Midbrain (tissue), 1 donor: ENCODE data around the gene PLEKHA8.
A peak's percentile ranks its signal among the peaks of the same experiment; 100 is the strongest.

Experiments
- DNase-seq: peaks from one replicate; lab custom pipeline; 2025; lab: John Stamatoyannopoulos, UW

Gene PLEKHA8

DNA sequence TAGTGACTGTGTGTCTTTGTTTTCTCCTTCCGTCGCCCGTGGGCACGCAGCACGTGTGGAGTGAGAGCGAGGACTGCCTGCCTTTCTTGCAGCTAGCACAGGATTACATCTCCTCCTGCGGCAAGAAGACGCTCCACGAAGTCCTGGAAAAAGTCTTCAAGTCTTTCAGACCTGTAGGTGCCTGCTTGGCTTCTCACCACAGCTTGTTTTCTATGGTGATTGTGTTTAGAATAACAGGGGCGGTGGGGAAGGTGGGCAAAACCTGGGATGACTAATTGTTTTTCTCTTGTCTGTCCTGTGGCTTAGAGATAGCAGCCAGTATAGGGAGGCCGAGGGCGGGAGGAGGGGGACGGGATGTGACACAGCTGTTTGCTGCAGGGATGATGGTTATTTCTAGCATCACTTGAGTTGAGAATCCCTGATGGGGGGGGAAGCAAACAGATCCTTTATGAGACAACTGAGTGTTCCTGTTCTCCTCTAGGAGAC, 118.0 kb downstream of the PLEKHA8 start:
- peak; percentile 15 for DNase-seq

DNA sequence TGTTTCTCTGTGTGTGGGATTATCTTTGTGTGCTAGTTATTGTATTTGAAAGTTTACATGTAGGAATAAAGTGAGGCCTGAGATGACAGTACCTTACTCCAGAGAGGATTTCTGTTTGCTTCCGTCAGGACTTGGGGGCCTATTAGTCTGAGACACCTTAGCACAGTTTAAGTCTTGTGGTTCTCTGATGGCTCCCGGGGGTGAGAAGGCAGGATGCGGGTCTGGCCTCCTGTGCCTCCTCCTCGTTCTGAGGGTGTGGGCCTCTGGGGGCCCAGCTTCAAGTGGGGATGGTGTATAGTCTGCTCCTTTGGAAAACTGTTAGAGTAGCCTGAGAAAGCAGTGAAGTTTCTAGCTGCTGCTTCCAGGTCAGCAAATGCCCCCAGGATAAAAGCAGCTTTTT, 119.0 kb downstream of the PLEKHA8 start:
- no peak for DNase-seq

DNA sequence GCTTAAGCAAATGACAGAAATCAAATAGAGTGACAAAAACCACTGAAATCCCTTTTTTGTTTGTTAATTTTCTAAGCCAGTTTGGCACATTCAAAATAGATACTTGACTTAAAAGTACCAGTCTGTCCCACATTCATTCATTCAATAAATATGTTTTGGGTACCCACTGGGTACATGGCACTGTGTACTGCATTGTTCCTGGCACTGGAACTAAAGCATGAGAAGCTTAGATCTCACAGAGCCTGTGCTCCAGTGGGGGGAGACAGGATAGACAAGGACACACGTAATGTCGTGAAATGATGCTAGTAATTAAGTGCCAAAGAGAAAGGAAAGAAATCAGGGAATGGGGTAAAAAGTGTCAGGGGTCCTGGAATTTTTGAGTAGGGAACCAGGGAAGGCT, 119.6 kb downstream of the PLEKHA8 start:
- peak; percentile 71 for DNase-seq

DNA sequence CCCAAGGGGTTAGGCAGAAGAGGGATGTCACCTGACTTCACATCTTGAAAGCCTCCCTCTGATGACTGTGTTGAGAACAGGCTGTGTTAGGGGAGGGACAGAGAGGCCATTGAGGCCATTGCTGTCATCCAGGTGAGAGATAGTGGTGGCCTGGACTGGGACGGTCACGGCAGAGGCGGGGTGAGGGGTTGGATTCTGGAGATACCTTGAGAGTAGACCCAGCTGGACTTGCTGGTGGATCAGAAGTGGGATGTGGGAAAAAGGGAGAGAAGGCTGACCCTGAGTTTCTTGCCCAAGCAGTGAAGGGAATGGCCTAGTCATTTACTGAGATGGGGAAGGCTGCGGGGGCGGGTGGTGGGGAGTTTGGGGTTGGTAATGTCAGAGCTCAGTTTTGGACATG, 120.2 kb downstream of the PLEKHA8 start:
- DNase-seq, result no peak

DNA sequence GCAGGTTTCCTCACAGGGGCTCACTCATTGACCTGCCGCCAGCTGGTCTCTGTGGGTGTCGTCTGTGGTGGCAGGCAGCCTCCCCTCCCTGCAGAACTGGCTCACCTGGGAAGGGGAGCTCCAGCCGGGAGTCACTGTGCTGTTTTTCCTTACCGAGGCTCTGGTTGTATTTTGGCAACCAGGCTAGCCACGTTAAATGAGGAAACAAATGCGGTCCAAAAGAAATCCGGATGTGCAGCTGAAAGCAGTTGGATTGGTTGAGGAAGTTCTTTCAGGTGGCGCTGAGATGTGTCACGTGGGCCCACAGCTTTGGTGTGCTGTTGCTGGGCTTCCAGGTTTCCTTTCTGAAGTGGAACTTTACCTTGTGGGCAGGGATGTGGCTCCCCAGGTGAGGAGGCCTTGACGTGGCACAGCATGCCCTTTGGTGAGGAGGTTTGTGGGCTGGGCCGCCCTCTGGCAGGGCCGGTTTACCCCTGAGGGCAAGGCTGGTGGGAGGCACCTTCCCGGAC, 120.8 kb downstream of the PLEKHA8 start:
- no peak for DNase-seq

DNA sequence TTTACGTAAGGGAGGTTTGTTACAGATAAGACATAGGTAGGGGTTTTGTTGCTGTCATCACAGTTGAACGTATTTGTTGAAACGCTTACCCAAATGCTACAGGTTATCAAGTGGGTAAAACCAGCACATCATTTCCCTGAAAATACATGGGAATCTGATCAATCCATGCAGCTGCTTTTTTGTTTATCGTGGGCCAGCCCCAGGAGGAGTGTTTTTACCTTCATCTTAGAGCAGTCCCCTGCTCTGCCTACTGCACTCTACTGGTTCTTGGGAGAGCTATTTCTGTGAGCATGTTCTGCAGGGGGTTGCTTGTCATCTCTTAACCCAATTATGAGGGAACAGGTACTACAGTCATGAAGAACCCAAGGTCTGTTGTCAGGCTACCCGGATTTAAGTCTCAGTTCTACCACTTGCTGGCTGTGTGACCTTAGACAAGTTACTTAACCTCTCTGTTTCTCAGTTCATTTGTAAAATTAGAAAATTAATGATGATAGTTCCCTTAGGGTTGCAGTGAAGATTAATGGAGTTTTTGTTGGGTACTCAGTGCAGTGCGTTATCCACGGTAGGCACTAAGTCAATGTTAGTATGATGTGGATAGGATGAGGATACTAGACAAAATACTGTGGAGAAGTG, 121.5 kb downstream of the PLEKHA8 start:
- no peak for DNase-seq

DNA sequence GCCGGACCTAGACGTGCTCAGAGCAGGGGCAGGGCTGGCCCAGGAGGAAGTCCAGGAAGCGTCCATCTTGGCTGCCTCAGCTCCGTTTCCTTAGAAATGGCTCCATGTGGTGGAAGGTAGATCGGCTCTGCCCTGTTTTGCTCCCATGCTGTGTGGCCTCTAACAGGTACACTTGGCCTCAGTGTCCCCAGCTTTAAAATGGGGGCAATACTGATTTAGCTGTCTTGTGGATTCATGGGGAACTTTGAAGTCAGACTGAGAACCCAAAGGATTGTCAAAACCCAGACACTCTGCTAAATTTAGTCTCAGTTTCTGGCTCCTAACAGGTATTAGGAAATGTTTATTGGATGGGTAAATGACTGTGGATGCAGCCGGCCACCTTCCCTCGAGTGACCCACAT, 122.5 kb downstream of the PLEKHA8 start:
- DNase-seq, result no peak

DNA sequence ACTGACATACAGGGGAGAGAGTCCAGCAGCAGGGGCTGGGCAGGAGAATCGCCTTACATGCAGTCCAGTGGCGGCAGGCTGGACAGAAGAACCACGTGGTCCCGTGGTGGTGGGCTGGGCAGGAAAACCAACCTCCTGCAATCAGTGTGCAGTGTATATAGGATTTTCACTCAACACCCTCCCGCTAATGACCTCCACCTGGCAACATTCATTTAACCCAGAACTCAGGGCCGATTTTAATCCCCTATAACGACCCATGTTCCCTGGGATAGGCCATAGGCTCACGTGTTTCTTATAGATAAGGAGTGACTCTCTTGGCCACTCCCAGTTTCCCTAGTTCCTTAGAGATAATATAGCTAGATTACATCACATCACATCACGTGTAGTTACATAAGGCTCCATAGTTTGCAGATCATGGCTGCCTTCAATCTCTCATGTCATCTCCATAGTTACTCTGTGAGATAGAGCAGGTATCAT, 125.9 kb downstream of the PLEKHA8 start:
- no peak for DNase-seq

DNA sequence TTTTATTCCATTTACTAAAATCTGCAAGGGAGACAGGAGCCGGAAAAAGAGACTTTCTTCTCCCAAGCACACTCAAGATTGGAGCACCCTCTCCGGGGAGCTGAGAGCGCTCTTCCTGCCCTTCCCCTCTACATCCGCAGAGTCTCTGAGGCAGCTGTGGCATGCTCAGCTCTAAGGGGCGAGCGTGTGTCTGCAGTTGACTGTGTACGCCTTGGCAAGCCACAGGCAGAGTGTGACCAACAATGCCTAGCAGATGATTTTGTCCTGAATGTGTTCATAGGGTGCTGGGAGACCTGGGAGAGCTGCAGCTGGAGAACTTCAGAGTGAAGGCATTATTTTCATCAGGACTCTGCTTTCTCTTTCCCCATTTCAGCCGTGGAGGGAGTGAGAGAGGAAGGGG, 127.3 kb downstream of the PLEKHA8 start:
- peak; percentile 28 for DNase-seq

DNA sequence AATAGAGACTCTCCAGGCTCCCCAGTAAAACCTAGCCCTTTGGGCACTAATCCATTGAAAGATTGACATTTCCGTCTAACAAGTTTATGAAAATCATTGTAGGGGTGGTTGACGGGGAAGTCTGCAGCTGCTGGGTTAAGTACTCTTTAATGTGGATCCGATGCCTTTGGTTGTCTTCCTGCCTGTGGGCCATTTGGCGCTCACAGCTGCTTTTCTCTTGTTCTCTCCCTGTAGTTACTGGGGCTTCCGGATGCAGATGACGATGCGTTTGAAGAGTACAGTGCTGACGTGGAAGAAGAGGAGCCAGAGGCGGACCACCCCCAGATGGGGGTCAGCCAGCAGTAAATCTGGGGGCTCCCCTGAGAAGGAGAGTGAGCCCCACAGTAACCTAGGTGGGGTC, 129.0 kb downstream of the PLEKHA8 start:
- no peak for DNase-seq

DNA sequence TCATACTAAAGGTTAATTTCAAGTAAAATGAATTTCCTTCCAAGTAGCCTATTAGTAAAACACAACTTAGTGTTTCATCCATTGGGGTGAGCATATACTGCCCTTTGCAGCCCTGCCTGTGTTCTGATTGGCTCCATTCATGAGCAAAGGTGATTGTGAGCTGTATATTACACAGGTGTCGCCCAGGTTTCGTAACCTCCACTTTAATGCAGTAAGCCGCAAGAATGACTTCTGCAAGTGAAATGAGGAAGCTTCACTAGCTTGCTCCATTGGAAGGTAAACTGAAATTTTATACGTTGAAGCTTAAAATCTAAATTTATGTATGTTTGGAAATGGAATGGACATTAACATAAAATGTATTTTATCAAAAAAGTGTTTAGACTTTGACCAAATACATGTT, 131.0 kb downstream of the PLEKHA8 start:
- DNase-seq, result no peak

DNA sequence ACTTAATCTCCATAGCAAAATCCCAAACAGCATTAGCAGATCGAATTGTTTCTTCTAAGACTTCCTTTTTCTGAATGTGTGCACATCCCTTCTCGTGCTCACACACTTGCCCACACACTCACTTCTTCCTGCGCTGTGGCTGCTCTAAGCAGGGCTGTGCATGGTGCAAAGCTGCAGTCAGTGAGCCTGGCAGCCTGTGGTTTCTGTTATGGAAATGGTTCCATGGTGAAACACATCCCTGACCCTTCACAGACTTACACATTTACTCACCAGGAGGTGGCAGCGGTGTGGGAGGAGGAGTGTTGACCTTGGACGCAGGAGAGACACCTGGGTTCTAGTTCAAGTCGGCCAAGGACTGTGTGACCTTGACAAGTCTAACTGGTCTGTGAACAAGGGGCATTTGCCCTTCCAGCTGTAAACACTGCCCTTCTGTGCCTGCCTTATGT, 131.5 kb downstream of the PLEKHA8 start:
- no peak for DNase-seq

DNA sequence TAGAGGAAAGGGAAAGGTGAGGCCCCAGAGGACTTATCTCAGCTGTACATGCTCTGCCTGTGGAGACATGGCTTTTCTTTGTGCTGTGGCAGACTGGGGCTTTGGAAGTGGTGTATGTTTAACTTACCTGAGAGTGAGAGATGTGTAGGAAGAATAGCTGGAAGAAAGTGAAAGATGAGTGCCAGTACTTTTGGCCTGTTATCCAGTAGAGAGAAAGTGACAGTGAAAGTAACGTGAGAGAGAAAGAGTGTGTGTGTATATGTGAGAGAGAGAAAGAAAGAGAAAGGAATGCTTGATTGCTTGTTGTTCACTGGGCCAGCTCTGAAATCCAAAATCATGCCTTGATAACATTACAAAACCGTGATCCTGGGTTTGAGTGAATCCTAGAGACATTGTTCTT, 132.1 kb downstream of the PLEKHA8 start:
- DNase-seq, result no peak

DNA sequence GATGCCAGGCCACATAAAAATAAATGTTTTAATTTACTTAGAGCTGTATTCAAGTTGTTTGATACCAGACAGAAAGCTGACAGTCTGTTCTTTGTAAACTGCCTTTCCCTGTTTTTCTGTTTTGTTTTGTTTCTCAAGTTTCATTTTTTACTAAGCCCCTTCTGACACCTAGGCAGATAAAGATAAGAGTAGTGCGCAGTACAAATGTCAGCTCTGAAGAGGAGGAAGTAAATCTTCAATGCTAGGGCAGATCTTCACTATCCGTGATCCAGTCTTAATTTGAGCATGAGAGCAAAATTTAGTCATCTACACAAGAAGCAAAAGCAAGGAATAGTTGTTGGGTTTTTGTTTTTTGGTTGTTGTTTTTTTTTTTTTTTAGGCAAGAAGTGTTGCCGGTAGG, 133.9 kb downstream of the PLEKHA8 start:
- DNase-seq, result no peak

DNA sequence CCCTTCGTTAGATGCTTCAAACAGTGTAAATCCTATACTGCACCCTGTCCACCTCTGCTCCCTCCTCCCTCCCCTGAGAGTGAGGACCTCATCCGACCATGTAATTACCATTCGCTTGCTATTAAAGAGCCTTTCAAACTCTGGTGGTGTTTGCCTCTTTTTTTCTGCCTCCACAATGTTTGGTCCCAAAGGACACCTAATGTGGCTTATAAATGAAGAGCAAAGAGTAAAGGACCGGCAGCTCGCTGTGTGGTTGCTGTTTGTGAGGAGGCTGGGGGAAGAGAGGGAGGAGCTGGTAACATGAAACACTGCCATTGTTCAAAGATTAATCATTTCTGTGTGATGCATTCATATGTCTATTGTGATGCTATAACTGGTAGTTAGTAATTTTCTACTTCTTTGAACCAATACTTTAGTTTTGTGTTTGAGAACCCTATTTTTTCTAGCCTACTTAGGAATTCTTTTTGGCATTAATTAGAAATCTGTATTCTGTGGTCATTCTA, 134.5 kb downstream of the PLEKHA8 start:
- DNase-seq, result peak; percentile 78

DNA sequence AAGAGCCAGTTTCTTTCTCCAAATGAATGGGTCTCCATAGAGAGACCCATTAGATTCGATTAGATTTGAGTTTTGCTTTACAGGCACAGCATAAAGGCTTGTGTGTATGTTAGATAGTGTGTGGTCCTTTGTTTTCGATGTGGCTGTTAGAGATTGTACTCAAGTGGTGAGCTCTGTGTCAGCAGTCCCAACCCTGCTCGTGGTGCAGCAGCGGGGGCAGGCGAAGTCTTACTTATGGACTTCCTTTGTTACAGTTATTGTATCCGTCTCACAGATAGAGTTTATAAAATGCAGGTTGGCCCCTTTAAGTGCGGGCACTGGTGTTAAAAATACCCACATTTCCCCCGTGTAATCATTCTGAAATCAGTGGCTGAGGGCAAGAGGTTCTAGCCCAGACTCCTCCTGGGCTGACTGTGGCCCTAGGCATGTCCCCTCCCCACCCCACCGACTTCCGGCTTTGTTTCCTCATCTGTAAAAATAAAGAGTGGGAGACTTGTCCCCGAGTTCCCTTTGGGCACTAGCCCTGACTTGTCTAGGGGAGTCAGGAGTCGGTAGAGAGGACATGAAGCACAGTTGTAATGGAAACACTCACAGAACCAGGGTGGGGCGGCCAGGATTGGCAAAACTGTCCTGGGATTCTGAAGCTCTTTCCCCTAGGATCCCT, 135.2 kb downstream of the PLEKHA8 start:
- DNase-seq, result peak; percentile 78

DNA sequence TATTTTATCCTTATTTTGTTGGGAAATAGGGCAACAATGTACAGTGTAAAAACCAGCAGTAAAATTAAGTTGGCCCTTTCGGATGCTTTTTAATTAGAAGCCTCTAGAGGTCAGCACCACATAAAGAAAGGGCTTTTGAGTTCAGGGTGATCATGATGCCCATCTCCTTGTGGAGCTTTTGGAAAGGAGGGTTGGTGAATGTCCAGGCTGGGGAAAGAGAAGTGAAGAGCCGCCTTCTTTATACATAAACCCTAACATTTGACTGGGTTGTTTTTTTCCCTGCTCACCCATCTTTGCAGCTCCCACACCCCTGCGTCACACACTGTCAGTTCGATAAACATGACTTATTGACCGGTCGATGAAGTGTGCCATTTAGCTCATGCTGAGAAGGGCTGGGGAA, 136.4 kb downstream of the PLEKHA8 start:
- DNase-seq, result peak; percentile 85

DNA sequence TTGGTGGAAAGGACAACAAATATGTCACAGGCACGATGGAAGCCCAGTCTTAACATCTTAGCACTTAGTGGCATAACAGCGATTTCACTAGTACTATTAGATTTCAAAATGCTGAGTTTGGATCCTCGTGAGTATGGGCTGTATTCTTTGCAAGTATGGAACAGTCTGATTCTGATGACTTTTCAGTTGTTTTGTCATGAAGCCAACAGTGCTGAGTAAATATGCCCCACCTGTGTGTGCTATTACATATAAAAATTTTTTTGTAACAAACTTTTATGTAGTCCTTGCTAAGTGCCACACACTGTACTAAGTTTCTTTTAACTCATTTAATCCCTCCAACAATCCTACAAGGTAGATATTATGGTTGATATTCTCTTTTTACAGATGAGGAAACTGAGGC, 137.4 kb downstream of the PLEKHA8 start:
- DNase-seq, result no peak

DNA sequence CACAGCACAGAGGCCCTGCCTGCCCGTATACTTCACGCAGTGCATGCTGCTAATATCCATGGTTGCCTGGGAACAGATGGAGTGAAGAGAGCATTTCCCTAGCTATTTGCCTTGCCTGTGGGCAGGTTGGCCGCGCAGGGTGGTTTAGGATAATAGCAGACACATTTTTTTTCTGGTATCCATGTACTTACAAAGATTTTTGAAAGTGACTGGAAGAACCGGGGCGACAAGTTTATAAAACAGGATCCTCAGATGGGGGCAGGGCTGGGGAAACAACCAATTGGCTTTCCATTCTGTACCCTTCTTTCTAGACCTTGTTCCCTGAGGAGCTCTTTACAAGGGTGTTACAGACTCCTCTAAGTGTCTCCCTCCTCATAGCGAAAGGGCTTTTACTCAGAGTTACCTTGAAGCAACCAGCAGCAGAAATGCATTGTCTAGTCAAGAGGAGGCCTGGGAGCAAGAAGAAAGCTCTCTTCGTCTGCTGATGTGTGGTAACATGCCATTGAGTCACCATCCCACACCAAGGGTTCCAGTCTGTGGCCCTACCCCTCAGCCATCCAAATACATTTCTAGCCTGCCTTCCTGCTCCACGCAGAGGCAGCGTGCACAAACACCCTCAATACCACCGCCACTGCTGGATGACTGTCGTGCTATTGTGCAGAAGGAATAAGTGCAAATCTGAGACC, 138.1 kb downstream of the PLEKHA8 start:
- peak; percentile 12 for DNase-seq

DNA sequence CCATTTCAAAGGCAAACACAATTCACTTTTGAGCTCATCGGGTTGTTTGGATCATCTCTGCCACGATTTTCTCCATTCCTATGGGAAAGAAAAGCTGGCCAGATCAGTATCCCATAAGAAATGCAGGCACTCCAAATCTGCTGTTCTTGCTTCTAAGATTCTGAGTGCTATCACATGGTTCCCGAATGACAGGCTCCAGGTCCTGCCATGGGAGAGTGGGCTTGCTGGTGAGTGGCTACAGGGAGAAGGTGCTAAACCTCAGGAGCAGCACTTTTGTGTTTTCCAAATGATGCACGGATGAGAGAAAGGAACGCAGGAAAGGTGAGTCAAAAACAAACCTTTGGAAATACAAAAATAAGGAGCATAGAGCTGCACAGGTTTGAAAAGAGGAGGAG, 138.6 kb downstream of the PLEKHA8 start:
- DNase-seq, result no peak

DNA sequence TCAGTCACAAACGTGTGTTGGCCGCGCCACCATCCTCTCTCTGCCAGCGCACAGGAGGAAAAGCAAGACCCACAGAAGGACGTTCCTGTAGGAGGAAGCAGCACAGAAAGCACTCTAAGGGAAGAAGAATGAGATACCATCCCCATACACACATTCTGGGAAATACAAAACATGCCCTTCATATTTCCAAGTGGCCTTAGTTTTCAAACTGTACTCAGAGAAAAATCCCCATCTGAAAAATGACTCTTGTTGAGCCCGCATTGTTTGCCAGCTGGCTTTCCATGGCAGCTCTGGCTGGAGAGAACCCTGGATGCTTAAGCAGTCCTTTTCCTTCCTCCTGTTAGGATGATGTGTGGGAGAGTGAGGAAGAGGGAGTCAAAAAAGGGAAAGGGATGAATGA, 139.7 kb downstream of the PLEKHA8 start:
- DNase-seq, result no peak

DNA sequence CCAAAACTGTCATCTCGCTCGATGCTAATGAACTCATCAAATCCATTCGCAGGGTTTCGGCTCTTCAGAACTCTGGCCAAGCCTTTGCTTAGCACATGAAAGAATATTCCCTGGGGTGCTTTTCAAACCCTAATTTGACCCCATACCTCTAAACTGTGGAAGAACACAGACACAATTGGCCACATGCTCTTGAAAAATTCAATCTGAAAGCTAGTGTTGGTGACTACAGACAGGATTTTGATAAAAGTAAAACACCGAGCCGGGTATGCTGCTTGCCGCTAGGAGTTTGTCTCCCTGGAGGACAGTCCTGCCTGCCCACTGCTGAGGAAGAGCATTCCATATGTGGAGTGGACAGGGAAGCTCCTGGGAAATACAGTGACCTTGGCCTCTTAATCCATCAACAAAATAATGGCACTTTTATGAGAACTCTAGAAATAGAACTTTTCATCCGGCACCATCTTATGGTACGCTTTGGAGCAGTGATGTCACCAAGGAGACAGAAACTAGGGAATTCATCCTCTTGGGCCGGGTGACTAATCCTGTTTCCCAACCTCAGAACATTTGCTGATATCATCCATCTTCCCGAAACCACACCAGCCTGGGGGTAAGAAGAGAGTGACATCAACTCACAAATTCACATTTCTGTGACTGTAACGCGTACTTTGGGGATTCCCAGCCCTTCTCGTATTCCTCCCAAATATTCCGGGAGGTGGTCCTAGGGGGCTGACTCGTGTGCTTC, 140.8 kb downstream of the PLEKHA8 start:
- no peak for DNase-seq
